ENCODE measurements around the gene SLC25A21. TPM values are rescaled to one million over a fixed set of nuclear protein-coding genes. Genes with fewer than 3 reads are reported as not detected.

Gene SLC25A21
- total RNA-seq, 4 donors from 2014 or later: 2.0 TPM; not detected in 3

GRCh38 chr14:36843410-36843809 is 329.0 kb downstream of the SLC25A21 start:
- H3K4me3 ChIP-seq: no peak overlapping the region
- no peaks in the 10 kb centered on the region for H3K27me3 ChIP-seq
- 87% methylated on average over 1 of the region's 1 CpG for WGBS

GRCh38 chr14:36835128-36835527 is 337.3 kb downstream of the SLC25A21 start:
- Histone ChIP-seq H3K27me3 (no peaks in the 10 kb centered on the region), H3K9me3 (no peaks in the 10 kb centered on the region), H3K27ac (no peak overlapping the region), H3K4me1 (no peaks in the 10 kb centered on the region), H3K36me3 (no peaks in the 10 kb centered on the region), H3K4me3 (no peak overlapping the region)
- 23% methylated on average over 2 of the region's 2 CpGs for WGBS
- TF ChIP-seq POLR2A (IDR thresholded peaks at IDR 0.05): no peak
- DNase-seq (ENCODE audit: low spot score in 2 of 2): no peak

More at GRCh38 chr14:36843410-36843809, 329.0 kb downstream of the SLC25A21 start:
- Histone ChIP-seq H3K4me1 (no peaks in the 10 kb centered on the region), H3K36me3 (no peaks in the 10 kb centered on the region), H3K27ac (no peak overlapping the region), H3K9me3 (no peaks in the 10 kb centered on the region)
- no peak for TF ChIP-seq POLR2AphosphoS5 (IDR thresholded peaks at IDR 0.05)
- TF ChIP-seq EP300 (IDR thresholded peaks at IDR 0.05): no peak
- TF ChIP-seq CTCF (IDR thresholded peaks at IDR 0.05): no peak
- no peak for TF ChIP-seq POLR2A (IDR thresholded peaks at IDR 0.05)
- no peak for DNase-seq (ENCODE audit: low spot score in 2 of 2)

GRCh38 chr14:36834293-36834692 is 338.1 kb downstream of the SLC25A21 start:
- 82% methylated on average over 2 of the region's 2 CpGs for WGBS
- no peak for TF ChIP-seq EP300 (IDR thresholded peaks at IDR 0.05)
- no peak for TF ChIP-seq CTCF (IDR thresholded peaks at IDR 0.05)
- TF ChIP-seq POLR2A (IDR thresholded peaks at IDR 0.05): no peak
- TF ChIP-seq POLR2AphosphoS5 (IDR thresholded peaks at IDR 0.05): no peak
- H3K4me3 ChIP-seq: no peak overlapping the region

GRCh38 chr14:36829547-36829946 is 342.9 kb downstream of the SLC25A21 start:
- H3K4me3 ChIP-seq: no peak overlapping the region
- H3K27ac ChIP-seq: no peak overlapping the region
- no peaks in the 10 kb centered on the region for H3K27me3 ChIP-seq
- no peaks in the 10 kb centered on the region for H3K36me3 ChIP-seq
- H3K4me1 ChIP-seq: no peaks in the 10 kb centered on the region
- 67% methylated on average over 3 of the region's 3 CpGs for WGBS
- DNase-seq (ENCODE audit: low spot score in 2 of 2): no peak
- no peaks in the 10 kb centered on the region for H3K9me3 ChIP-seq
- no peak for TF ChIP-seq CTCF (IDR thresholded peaks at IDR 0.05)
- TF ChIP-seq POLR2AphosphoS5 (IDR thresholded peaks at IDR 0.05): no peak
- no peak for TF ChIP-seq EP300 (IDR thresholded peaks at IDR 0.05)
- no peak for TF ChIP-seq POLR2A (IDR thresholded peaks at IDR 0.05)

More at GRCh38 chr14:36834293-36834692, 338.1 kb downstream of the SLC25A21 start:
- no peaks in the 10 kb centered on the region for H3K36me3 ChIP-seq
- no peaks in the 10 kb centered on the region for H3K4me1 ChIP-seq
- no peaks in the 10 kb centered on the region for H3K9me3 ChIP-seq
- DNase-seq (ENCODE audit: low spot score in 2 of 2): no peak
- no peak overlapping the region for H3K27ac ChIP-seq
- H3K27me3 ChIP-seq: no peaks in the 10 kb centered on the region

- H3K27me3 ChIP-seq: peaks cover 7% of the 10 kb centered on the region
- no peak for TF ChIP-seq POLR2A (IDR thresholded peaks at IDR 0.05)
- TF ChIP-seq POLR2AphosphoS5 (IDR thresholded peaks at IDR 0.05): no peak
- TF ChIP-seq EP300 (IDR thresholded peaks at IDR 0.05): no peak
- no peak for TF ChIP-seq CTCF (IDR thresholded peaks at IDR 0.05)
- H3K27ac ChIP-seq: no peak overlapping the region
- H3K9me3 ChIP-seq: no peaks in the 10 kb centered on the region
- whole genome bisulfite sequencing: 21% methylated on average over 2 of the region's 2 CpGs
- no peaks in the 10 kb centered on the region for H3K36me3 ChIP-seq
- no peaks in the 10 kb centered on the region for H3K4me1 ChIP-seq
- H3K4me3 ChIP-seq: no peak overlapping the region
- no peak for DNase-seq (ENCODE audit: low spot score in 2 of 2)
Measured at GRCh38 chr14:36827861-36828260, 344.5 kb downstream of the SLC25A21 start.

- H3K4me1 ChIP-seq: no peaks in the 10 kb centered on the region
- no peak overlapping the region for H3K27ac ChIP-seq
- no peaks in the 10 kb centered on the region for H3K36me3 ChIP-seq
- TF ChIP-seq POLR2AphosphoS5 (IDR thresholded peaks at IDR 0.05) (no peak), POLR2A (IDR thresholded peaks at IDR 0.05) (no peak), EP300 (IDR thresholded peaks at IDR 0.05) (no peak), CTCF (IDR thresholded peaks at IDR 0.05) (no peak)
- H3K27me3 ChIP-seq: peaks cover 7% of the 10 kb centered on the region
- H3K4me3 ChIP-seq: no peak overlapping the region
- no peaks in the 10 kb centered on the region for H3K9me3 ChIP-seq
- DNase-seq (ENCODE audit: low spot score in 2 of 2): no peak
- WGBS: 88% methylated on average over 6 of the region's 6 CpGs
Measured at GRCh38 chr14:36826614-36827013, 345.8 kb downstream of the SLC25A21 start.

All from suprapubic skin (tissue), 4 donors.